ENCODE data around the gene POLR1C.
"Not testable (repeated sequence)": the region's sequence is repeated elsewhere in the genome, so short reads cannot be mapped to it uniquely, and the experiment has no call there.

Gene POLR1C

DNA sequence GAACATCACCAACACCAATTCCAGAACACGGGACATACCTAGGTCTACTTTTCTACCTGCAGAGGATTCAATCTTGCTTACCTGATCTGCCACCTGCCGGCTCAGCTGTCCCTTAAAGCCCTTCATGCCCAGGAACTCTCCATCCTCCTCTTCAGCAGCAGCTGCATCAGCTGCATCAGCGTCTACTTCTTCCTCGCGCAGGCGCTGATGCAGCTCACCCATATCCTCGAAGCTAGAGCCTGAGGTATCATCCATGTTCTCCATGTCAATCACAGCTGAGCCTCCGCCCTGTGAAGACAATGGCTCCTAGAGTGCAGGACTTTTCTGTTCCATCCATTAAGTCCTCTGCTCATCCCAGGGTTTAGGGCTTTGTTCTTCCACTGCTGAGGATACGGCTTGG, 1.1 kb upstream of the POLR1C start:
- Mint-ChIP-seq H3K4me3 (no peak overlapping the region), H3K9me3 (no peaks in the 10 kb centered on the region), H3K4me1 (peaks cover 30% of the 10 kb centered on the region), H3K36me3 (no peaks in the 10 kb centered on the region), H3K27ac (no peak overlapping the region)
- DNase-seq (ENCODE audit: low spot score in 2 of 2) = no peak
- ATAC-seq = no peak

DNA sequence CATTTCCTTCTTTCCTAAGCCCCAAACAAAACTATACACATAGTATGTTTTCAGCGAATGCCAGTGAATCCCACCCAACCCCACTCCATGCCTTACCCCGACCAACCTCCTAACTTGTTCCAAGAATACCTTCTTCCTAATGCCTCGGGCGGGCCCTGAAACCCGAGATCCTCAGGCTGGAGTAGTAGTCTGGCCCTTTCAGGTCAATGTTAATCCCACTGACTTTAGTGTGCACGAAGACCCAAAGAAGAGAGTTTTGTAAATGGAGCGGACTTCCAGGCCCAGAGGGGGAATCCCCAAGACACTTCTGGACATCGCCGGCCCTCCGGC, 557 bp upstream of the POLR1C start:
- Mint-ChIP-seq H3K27ac (no peak overlapping the region), H3K4me3 (no peak overlapping the region), H3K9me3 (no peaks in the 10 kb centered on the region), H3K4me1 (peaks cover 28% of the 10 kb centered on the region), H3K36me3 (no peaks in the 10 kb centered on the region)
- ATAC-seq (peak; percentile 2), DNase-seq (ENCODE audit: low spot score in 2 of 2) (no peak)

DNA sequence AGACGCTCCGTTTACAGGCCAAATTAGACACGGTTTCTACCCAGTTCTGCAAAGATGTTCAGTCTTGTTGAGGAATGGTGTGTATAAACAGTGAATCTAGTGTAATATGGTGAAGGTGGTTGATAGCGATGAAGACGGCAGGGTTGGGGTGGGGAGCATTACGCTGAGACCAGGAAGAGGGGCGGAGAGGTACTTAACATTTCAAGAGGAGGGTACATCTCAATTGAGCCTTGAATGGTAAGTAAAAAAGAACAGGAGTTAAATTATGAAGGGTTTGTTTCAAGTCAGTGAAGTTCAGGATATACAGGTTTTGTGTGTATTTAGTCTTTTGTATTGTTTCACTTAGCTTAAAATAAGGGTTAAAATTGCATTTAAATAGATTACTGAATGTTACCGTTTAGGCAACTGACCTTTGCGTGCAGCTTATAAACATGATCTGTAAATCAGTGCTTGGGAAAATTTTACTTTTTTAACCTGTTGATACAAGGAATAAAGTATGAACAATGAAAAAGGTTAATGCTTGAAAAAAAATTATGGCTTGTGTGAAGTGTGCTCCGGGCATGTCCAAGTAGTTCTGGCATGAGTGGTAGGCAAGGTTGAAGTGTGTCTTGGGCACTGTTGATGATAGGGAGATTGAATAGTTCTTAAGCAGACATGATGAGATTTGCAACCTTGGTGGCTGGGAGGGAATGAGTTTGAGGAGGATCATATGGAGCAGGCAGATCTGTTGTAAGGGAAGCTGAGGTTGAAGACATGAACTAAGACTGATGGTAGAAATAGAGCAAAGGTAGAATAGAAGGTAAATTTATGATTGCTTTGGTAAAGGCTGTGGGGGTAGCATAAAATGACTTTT, 842 bp downstream of the POLR1C start:
- Mint-ChIP-seq H3K36me3 (no peaks in the 10 kb centered on the region), H3K27ac (no peak overlapping the region), H3K4me3 (no peak overlapping the region), H3K9me3 (no peaks in the 10 kb centered on the region), H3K4me1 (peaks cover 23% of the 10 kb centered on the region)
- peak in 1 of 2 donors; percentile 61 for DNase-seq (ENCODE audit: low spot score in 2 of 2)
- no peak for ATAC-seq

DNA sequence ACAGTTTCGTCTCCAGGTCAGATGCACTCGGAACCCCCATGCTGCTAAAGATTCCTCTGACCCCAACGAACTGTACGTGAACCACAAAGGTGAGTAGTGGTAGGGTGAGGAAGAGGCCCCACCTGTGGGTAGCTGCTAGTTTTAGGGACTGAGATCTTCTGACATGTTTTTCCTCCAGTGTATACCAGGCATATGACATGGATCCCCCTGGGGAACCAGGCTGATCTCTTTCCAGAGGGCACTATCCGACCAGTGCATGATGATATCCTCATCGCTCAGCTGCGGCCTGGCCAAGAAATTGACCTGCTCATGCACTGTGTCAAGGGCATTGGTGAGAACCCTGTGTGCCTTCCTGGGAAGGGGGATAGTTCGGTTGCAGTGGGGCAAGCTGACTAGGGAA, 3.2 kb downstream of the POLR1C start:
- H3K4me1 Mint-ChIP-seq = peaks cover 13% of the 10 kb centered on the region
- no peaks in the 10 kb centered on the region for H3K36me3 Mint-ChIP-seq
- H3K9me3 Mint-ChIP-seq = no peaks in the 10 kb centered on the region
- H3K27ac Mint-ChIP-seq = peak overlapping the region; percentile 11
- no peak for ATAC-seq
- no peak overlapping the region for H3K4me3 Mint-ChIP-seq
- DNase-seq (ENCODE audit: low spot score in 2 of 2) = no peak

DNA sequence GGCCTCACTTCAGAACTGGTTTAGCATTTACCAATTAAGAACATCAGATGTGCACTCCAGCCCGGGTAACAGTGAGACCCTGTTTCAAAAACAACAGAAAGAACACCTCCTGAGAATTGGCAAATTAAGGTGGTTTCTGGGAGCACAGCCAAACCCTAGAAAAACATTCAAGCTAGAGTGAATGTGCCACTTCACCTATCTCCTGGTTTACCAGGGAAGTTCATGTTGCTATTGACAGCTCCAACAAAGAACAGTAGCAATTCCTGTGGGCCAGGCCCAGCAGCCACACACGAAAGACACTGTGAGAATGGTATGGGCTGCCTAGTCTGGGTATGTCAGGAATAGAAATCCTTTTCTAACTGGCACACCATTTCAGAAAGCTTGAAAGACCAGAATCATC, 4.9 kb downstream of the POLR1C start:
- no peaks in the 10 kb centered on the region for H3K36me3 Mint-ChIP-seq
- no peak overlapping the region for H3K27ac Mint-ChIP-seq
- no peaks in the 10 kb centered on the region for H3K9me3 Mint-ChIP-seq
- no peaks in the 10 kb centered on the region for H3K4me1 Mint-ChIP-seq
- no peak for DNase-seq (ENCODE audit: low spot score in 2 of 2)
- H3K4me3 Mint-ChIP-seq = no peak overlapping the region
- ATAC-seq = no peak

DNA sequence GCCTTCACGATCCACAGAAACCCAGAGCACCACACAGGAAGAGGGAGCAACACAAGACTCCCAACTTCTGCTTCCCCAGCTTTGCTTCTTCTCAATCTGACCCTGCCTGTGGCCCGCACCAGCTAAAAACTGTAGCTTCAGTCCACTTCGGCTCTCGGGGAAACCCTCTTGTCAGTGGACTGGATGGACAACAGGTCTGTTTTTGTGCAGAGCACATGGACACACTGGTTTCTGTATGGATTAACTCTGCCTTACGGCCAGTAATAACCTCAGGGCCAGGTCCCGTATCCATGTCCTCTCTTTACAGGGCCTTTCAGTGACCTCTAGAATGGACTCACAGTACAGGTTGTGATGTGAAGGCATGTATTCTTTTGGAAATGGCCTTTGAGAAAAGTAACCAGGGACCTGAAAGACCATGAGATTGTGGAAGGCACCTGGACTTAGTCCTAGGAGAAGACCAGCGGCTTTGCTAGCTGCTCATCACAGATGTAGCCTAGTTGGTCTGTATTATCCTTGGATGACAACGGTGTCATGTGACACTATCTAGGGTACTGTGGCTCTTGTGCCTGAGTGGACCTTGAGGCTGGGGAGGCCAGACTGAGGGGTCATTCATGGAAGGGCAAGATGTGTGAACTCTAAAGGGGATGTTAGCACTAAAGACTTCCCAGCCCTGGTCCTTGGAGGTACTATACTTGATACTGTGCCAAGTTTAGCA, 5.8 kb downstream of the POLR1C start:
- H3K27ac Mint-ChIP-seq = peak overlapping the region; percentile 34
- DNase-seq (ENCODE audit: low spot score in 2 of 2) (no peak), ATAC-seq (no peak)
- no peaks in the 10 kb centered on the region for H3K4me1 Mint-ChIP-seq
- H3K36me3 Mint-ChIP-seq = no peaks in the 10 kb centered on the region
- H3K9me3 Mint-ChIP-seq = no peaks in the 10 kb centered on the region
- H3K4me3 Mint-ChIP-seq = no peak overlapping the region

DNA sequence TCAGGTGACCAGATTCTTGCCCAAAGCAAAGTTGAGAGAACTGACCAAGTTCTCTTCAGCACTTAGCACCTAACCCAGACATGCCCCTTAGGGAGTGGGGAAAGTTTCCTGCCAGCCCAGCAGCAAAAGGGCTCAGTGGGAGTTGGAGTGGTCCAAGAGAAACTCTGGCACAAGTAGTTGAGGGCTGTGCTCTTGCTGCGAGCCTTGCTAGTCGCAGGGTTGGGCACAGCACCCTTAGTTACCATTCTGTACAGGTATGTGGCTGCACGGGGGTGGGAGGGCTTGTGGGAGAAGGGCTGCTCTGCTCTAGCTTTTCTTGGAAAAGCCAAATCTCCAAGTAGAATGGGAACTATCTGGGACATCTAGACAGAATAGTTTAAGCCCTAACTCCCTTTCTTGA, 6.4 kb downstream of the POLR1C start:
- DNase-seq (ENCODE audit: low spot score in 2 of 2) (no peak), ATAC-seq (no peak)
- no peaks in the 10 kb centered on the region for H3K9me3 Mint-ChIP-seq
- no peaks in the 10 kb centered on the region for H3K36me3 Mint-ChIP-seq
- no peaks in the 10 kb centered on the region for H3K4me1 Mint-ChIP-seq
- H3K27ac Mint-ChIP-seq = peak overlapping the region; percentile 34
- no peak overlapping the region for H3K4me3 Mint-ChIP-seq

DNA sequence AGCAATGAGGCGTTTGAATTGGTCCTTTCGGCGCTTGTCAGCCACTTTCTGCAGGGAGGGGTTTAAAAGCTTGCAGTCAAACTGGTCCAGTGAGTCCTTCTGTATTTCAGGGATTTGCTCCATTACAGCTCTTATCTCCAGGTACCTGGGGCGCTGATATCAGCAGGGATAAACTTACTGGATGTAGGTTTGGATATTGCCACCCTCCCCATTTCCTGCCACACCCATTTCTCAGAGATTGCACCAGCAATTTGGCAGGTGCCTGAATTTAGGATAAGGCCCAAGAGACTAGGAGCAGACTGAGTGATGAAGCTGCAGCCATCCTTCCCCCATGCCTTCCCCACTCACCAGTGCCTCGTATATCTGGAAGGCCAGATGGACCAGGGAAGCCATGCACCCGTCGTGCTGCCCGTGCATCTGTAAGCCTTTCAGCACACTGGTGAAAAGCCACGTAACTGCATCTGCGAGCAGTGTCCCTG, 7.6 kb downstream of the POLR1C start:
- Mint-ChIP-seq H3K4me1 (no peaks in the 10 kb centered on the region), H3K9me3 (no peaks in the 10 kb centered on the region), H3K36me3 (no peaks in the 10 kb centered on the region), H3K27ac (peak overlapping the region; percentile 60), H3K4me3 (no peak overlapping the region)
- DNase-seq (ENCODE audit: low spot score in 2 of 2) (no peak), ATAC-seq (no peak)

DNA sequence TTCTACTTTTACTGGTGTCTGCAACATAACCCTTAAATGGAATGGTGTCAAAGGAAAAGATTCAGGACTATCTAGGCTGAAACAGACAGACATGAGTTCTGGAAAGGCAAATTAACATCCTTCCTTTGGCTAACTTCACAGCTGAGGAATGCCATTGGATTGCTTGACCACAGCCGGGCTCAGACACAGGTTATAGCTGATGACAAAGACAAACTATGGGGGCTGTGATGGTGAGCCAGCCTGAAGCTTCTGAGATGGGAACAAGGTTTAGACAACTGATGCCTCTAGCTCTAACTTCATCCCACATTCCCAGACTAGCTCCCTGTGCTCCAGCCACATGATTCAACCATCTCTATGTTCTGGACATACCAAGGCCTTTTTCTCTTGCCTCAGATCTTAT, 15.3 kb downstream of the POLR1C start:
- DNase-seq (ENCODE audit: low spot score in 2 of 2) (no peak), ATAC-seq (no peak)
- peak overlapping the region; percentile 43 for H3K27ac Mint-ChIP-seq
- H3K4me3 Mint-ChIP-seq = no peak overlapping the region
- no peaks in the 10 kb centered on the region for H3K4me1 Mint-ChIP-seq
- peaks cover 52% of the 10 kb centered on the region for H3K36me3 Mint-ChIP-seq
- no peaks in the 10 kb centered on the region for H3K9me3 Mint-ChIP-seq

DNA sequence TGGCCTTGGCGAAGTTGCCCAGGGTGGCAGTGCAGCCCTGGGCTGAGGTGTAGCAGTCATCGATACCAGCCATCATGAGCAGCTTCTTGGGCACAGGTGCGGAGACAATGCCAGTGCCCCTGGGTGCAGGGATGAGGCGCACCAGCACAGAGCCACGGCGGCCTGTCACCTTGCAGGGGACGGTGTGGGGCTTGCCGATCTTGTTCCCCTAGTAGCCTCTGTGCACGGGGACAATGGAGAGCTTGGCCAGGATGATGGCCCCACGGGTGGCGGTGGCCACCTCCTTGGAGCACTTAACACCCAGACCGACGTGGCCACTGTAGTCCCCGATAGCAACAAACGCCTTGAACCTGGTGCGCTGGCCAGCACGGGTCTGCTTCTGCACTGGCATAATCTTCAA, 22.1 kb downstream of the POLR1C start:
- not testable (repeated sequence) for H3K4me3 Mint-ChIP-seq; H3K27ac Mint-ChIP-seq; DNase-seq (ENCODE audit: low spot score in 2 of 2); ATAC-seq; H3K4me1 Mint-ChIP-seq; H3K9me3 Mint-ChIP-seq
- H3K36me3 Mint-ChIP-seq = peaks cover 100% of the 10 kb centered on the region

DNA sequence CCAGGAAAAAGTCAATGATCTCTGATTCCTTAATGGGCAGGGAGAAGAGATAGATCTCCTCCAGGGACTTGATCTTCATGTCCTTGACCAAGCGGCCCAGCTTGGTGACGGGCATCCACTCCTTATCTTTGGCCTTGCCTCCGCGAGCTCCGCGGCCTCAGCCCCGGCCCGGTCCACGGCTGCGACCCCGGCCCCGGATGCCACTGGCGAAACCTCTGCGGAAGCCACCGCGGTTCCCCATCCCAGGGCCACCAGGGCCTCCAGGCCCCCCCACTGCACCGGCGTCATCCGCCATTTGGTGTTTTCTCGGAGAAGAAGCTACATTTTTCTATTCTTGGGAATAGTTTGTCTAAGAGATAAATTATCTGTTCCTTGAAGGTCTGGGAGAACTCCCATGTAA, 22.5 kb downstream of the POLR1C start:
- not testable (repeated sequence) for ATAC-seq

DNA sequence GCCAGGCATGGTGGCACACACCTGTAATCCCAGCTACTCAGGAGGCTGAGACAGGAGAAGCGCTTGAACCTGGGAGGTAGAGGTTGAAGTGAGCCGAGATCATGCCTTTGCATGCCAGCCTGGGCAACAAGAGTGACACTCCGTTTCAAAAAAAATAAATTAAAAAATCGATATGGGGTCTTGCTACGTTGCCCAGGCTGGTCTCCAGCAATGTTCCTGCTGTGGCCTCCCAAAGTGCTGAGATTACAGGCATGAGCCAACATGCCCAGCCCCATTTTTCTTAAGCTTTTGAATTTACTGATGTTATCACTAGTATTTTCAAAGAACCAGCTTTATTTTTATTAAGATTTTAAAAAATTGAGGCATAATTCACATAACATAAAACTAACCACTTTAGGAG, 23.6 kb downstream of the POLR1C start:
- no peaks in the 10 kb centered on the region for H3K4me1 Mint-ChIP-seq
- peaks cover 100% of the 10 kb centered on the region for H3K36me3 Mint-ChIP-seq
- H3K27ac Mint-ChIP-seq = no peak overlapping the region
- H3K4me3 Mint-ChIP-seq = no peak overlapping the region
- DNase-seq (ENCODE audit: low spot score in 2 of 2) (no peak), ATAC-seq (no peak)
- no peaks in the 10 kb centered on the region for H3K9me3 Mint-ChIP-seq

More for the DNA sequence above, 22.5 kb downstream of the POLR1C start:
- H3K27ac Mint-ChIP-seq; DNase-seq (ENCODE audit: low spot score in 2 of 2); H3K9me3 Mint-ChIP-seq; H3K4me1 Mint-ChIP-seq; H3K4me3 Mint-ChIP-seq: not testable (repeated sequence)
- peaks cover 100% of the 10 kb centered on the region for H3K36me3 Mint-ChIP-seq

DNA sequence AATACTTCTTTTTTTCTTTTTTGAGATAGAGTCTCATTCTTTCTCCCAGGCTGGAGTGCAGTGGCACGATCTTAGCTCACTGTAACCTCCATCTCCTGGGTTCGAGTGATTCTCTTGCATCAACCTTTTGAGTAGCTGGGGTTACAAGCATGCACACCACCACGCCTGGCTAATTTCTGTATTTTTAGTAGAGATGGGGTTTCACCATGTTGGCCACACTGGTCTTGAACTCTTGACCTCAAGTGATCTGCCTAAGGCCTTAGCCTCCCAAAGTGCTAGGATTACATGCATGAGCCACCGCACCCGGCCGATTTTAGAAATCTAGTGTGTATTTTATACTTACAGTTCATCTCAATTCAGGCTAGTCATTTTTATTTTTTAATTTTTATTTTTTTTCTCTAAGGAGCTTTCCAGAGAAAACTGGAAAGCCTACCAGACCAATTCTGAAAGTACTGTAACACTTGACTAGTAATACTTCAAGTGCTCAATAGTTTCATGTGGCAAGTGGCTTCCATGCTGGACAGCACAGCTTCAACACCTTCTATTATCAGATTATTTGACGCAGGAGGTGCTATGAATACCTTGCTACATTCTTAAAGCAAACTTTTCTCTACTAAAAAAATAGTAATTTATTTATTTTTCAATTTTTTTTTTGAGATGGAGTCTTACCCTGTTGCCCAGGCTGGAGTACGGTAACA, 25.0 kb downstream of the POLR1C start:
- Mint-ChIP-seq H3K27ac (no peak overlapping the region), H3K4me3 (no peak overlapping the region), H3K36me3 (peaks cover 100% of the 10 kb centered on the region), H3K9me3 (no peaks in the 10 kb centered on the region), H3K4me1 (no peaks in the 10 kb centered on the region)
- DNase-seq (ENCODE audit: low spot score in 2 of 2) (no peak), ATAC-seq (no peak)

DNA sequence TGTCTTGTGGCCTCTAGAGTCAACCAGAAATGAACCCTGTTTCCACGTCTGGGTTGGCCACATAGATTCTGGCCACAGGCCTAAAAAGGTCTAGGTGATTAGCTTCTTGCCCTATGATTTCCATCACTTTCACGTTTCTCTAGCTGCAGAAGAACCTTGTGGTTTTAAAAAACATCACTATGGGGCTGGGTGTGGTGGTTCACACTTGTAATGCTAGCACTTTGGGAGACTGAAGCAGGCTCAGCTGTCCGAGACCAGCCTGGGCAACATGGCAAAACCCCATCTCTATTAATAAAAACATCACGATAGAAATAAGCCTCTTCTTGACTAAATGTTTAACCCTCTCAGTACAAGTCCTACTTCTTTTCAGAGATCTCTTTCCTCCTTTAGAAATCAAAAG, 27.6 kb downstream of the POLR1C start:
- Mint-ChIP-seq H3K4me3 (no peak overlapping the region), H3K9me3 (no peaks in the 10 kb centered on the region), H3K36me3 (peaks cover 100% of the 10 kb centered on the region), H3K27ac (no peak overlapping the region), H3K4me1 (no peaks in the 10 kb centered on the region)
- no peak for ATAC-seq
- DNase-seq (ENCODE audit: low spot score in 2 of 2) = no peak

DNA sequence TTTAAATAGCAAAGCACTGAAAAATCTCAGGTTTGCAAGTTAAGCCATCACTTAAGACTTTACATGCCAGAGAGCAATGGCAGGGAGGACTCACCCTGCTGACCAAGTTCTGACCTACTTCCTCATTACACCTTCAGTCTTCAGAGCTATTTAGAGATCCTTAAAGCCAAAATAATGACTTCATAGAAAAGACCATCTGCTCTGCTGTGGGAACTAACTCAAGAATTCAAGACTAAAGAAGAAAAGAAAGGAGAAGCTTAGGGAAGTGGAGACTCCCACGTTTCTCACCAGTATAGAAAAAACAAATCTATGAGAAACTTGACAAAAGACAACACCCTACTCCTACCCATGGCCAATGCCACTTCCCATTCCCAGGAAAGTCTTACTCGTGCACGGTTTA, 30.3 kb downstream of the POLR1C start:
- Mint-ChIP-seq H3K9me3 (no peaks in the 10 kb centered on the region), H3K4me3 (no peak overlapping the region), H3K4me1 (no peaks in the 10 kb centered on the region), H3K27ac (peak overlapping the region; percentile 62), H3K36me3 (peaks cover 100% of the 10 kb centered on the region)
- ATAC-seq (no peak), DNase-seq (ENCODE audit: low spot score in 2 of 2) (no peak)

Measured in stimulated activated effector memory CD8-positive, alpha-beta T cell treated with anti-CD3 and anti-CD28 coated beads, Interleukin-12 subunit alpha, Interleukin-12 subunit beta, amount 100 ng/mL, for 72 hours (primary cell).